Measurements from ENCODE around the gene ATP8A2.

The ATP8A2 gene

GRCh38 chr13:25409938-25410337 is 38.2 kb downstream of the ATP8A2 start:
- CTCF ChIA-PET, result no interaction called here
- no peaks in the 10 kb centered on the region for H3K36me3 Mint-ChIP-seq
- peaks cover under 1% of the 10 kb centered on the region for H3K27me3 Mint-ChIP-seq
- no peaks in the 10 kb centered on the region for H3K4me1 Mint-ChIP-seq
- no peak overlapping the region for H3K4me3 Mint-ChIP-seq
- no peak overlapping the region for H3K27ac Mint-ChIP-seq
- DNase-seq, result no peak
- no peaks in the 10 kb centered on the region for H3K9me3 Mint-ChIP-seq

GRCh38 chr13:25415241-25415640 is 43.5 kb downstream of the ATP8A2 start:
- no peaks in the 10 kb centered on the region for H3K4me1 Mint-ChIP-seq
- CTCF ChIA-PET, result no interaction called here
- peaks cover 21% of the 10 kb centered on the region for H3K27me3 Mint-ChIP-seq
- H3K4me3 Mint-ChIP-seq, result no peak overlapping the region
- no peaks in the 10 kb centered on the region for H3K36me3 Mint-ChIP-seq
- H3K27ac Mint-ChIP-seq, result no peak overlapping the region
- no peaks in the 10 kb centered on the region for H3K9me3 Mint-ChIP-seq
- DNase-seq, result no peak

- H3K27ac Mint-ChIP-seq, result no peak overlapping the region
- CTCF ChIA-PET, result no interaction called here
- no peaks in the 10 kb centered on the region for H3K9me3 Mint-ChIP-seq
- H3K36me3 Mint-ChIP-seq, result no peaks in the 10 kb centered on the region
- no peak overlapping the region for H3K4me3 Mint-ChIP-seq
- no peaks in the 10 kb centered on the region for H3K4me1 Mint-ChIP-seq
- DNase-seq, result no peak
- peaks cover 24% of the 10 kb centered on the region for H3K27me3 Mint-ChIP-seq
Observed at GRCh38 chr13:25417535-25417934, 45.8 kb downstream of the ATP8A2 start.

GRCh38 chr13:25420161-25420560 is 48.4 kb downstream of the ATP8A2 start:
- CTCF ChIA-PET, result interaction anchor here (0.9 kb wide), 1 partner anchor 17 kb away, joined by 3 read pairs; no protein-coding TSS in a partner anchor
- Mint-ChIP-seq H3K4me1 (no peaks in the 10 kb centered on the region), H3K4me3 (no peak overlapping the region), H3K27ac (no peak overlapping the region), H3K27me3 (peaks cover 23% of the 10 kb centered on the region), H3K9me3 (no peaks in the 10 kb centered on the region), H3K36me3 (no peaks in the 10 kb centered on the region)
- no peak for DNase-seq

- H3K27me3 Mint-ChIP-seq, result peaks cover 18% of the 10 kb centered on the region
- H3K9me3 Mint-ChIP-seq, result no peaks in the 10 kb centered on the region
- H3K36me3 Mint-ChIP-seq, result no peaks in the 10 kb centered on the region
- no peak for DNase-seq
- H3K4me1 Mint-ChIP-seq, result no peaks in the 10 kb centered on the region
- no peak overlapping the region for H3K27ac Mint-ChIP-seq
- CTCF ChIA-PET, result no interaction called here
- no peak overlapping the region for H3K4me3 Mint-ChIP-seq
Observed at GRCh38 chr13:25421612-25422011, 49.8 kb downstream of the ATP8A2 start.

- H3K36me3 Mint-ChIP-seq, result no peaks in the 10 kb centered on the region
- peaks cover 12% of the 10 kb centered on the region for H3K27me3 Mint-ChIP-seq
- no peak overlapping the region for H3K27ac Mint-ChIP-seq
- no peak for DNase-seq
- H3K9me3 Mint-ChIP-seq, result no peaks in the 10 kb centered on the region
- no peak overlapping the region for H3K4me3 Mint-ChIP-seq
- CTCF ChIA-PET, result no interaction called here
- H3K4me1 Mint-ChIP-seq, result no peaks in the 10 kb centered on the region
Observed at GRCh38 chr13:25422153-25422552, 50.4 kb downstream of the ATP8A2 start.

GRCh38 chr13:25423831-25424230 is 52.1 kb downstream of the ATP8A2 start:
- Mint-ChIP-seq H3K9me3 (no peaks in the 10 kb centered on the region), H3K27me3 (peaks cover 5% of the 10 kb centered on the region), H3K4me3 (no peak overlapping the region), H3K27ac (no peak overlapping the region), H3K36me3 (no peaks in the 10 kb centered on the region), H3K4me1 (no peaks in the 10 kb centered on the region)
- CTCF ChIA-PET, result no interaction called here
- DNase-seq, result no peak

GRCh38 chr13:25429466-25429865 is 57.7 kb downstream of the ATP8A2 start:
- no peak for DNase-seq
- H3K27me3 Mint-ChIP-seq, result peaks cover 3% of the 10 kb centered on the region
- H3K4me1 Mint-ChIP-seq, result no peaks in the 10 kb centered on the region
- CTCF ChIA-PET, result no interaction called here
- no peak overlapping the region for H3K27ac Mint-ChIP-seq
- no peaks in the 10 kb centered on the region for H3K36me3 Mint-ChIP-seq
- H3K4me3 Mint-ChIP-seq, result no peak overlapping the region
- H3K9me3 Mint-ChIP-seq, result no peaks in the 10 kb centered on the region

GRCh38 chr13:25432691-25433090 is 60.9 kb downstream of the ATP8A2 start:
- Mint-ChIP-seq H3K4me1 (no peaks in the 10 kb centered on the region), H3K4me3 (no peak overlapping the region), H3K27me3 (peaks cover 8% of the 10 kb centered on the region), H3K36me3 (no peaks in the 10 kb centered on the region), H3K27ac (no peak overlapping the region), H3K9me3 (no peaks in the 10 kb centered on the region)
- CTCF ChIA-PET, result no interaction called here
- no peak for DNase-seq

- no peak overlapping the region for H3K27ac Mint-ChIP-seq
- CTCF ChIA-PET, result no interaction called here
- no peak for DNase-seq
Observed at GRCh38 chr13:25440061-25440460, 68.3 kb downstream of the ATP8A2 start.

GRCh38 chr13:25446261-25446660 is 74.5 kb downstream of the ATP8A2 start:
- Mint-ChIP-seq H3K36me3 (no peaks in the 10 kb centered on the region), H3K27ac (no peak overlapping the region), H3K9me3 (no peaks in the 10 kb centered on the region), H3K4me1 (no peaks in the 10 kb centered on the region), H3K27me3 (peaks cover 7% of the 10 kb centered on the region), H3K4me3 (no peak overlapping the region)
- no peak for DNase-seq
- CTCF ChIA-PET, result interaction anchor here (0.7 kb wide), 1 partner anchor 26 kb away, joined by 3 read pairs; no protein-coding TSS in a partner anchor

More at GRCh38 chr13:25440061-25440460, 68.3 kb downstream of the ATP8A2 start:
- Mint-ChIP-seq H3K36me3 (no peaks in the 10 kb centered on the region), H3K4me3 (no peak overlapping the region), H3K9me3 (no peaks in the 10 kb centered on the region), H3K27me3 (peaks cover 13% of the 10 kb centered on the region), H3K4me1 (no peaks in the 10 kb centered on the region)

- no peak for DNase-seq
- H3K36me3 Mint-ChIP-seq, result no peaks in the 10 kb centered on the region
- no peaks in the 10 kb centered on the region for H3K4me1 Mint-ChIP-seq
- CTCF ChIA-PET, result no interaction called here
- H3K9me3 Mint-ChIP-seq, result no peaks in the 10 kb centered on the region
- peaks cover 7% of the 10 kb centered on the region for H3K27me3 Mint-ChIP-seq
- H3K27ac Mint-ChIP-seq, result no peak overlapping the region
- no peak overlapping the region for H3K4me3 Mint-ChIP-seq
Observed at GRCh38 chr13:25447396-25447795, 75.6 kb downstream of the ATP8A2 start.

- no peak overlapping the region for H3K4me3 Mint-ChIP-seq
- DNase-seq, result no peak
- no peaks in the 10 kb centered on the region for H3K9me3 Mint-ChIP-seq
- no peaks in the 10 kb centered on the region for H3K4me1 Mint-ChIP-seq
- H3K36me3 Mint-ChIP-seq, result no peaks in the 10 kb centered on the region
- CTCF ChIA-PET, result no interaction called here
- H3K27me3 Mint-ChIP-seq, result peaks cover 5% of the 10 kb centered on the region
- no peak overlapping the region for H3K27ac Mint-ChIP-seq
Observed at GRCh38 chr13:25453850-25454365, 82.1 kb downstream of the ATP8A2 start.

GRCh38 chr13:25455146-25455545 is 83.4 kb downstream of the ATP8A2 start:
- Mint-ChIP-seq H3K4me1 (no peaks in the 10 kb centered on the region), H3K4me3 (no peak overlapping the region), H3K27me3 (peaks cover 5% of the 10 kb centered on the region), H3K36me3 (no peaks in the 10 kb centered on the region), H3K27ac (no peak overlapping the region), H3K9me3 (no peaks in the 10 kb centered on the region)
- CTCF ChIA-PET, result no interaction called here
- DNase-seq, result no peak

GRCh38 chr13:25457566-25457965 is 85.8 kb downstream of the ATP8A2 start:
- Mint-ChIP-seq H3K9me3 (no peaks in the 10 kb centered on the region), H3K4me1 (no peaks in the 10 kb centered on the region), H3K27ac (no peak overlapping the region), H3K27me3 (peaks cover 5% of the 10 kb centered on the region), H3K36me3 (no peaks in the 10 kb centered on the region), H3K4me3 (no peak overlapping the region)
- CTCF ChIA-PET, result no interaction called here
- DNase-seq, result no peak

All from activated naive CD4-positive, alpha-beta T cell treated with anti-CD3 and anti-CD28 coated beads, Interleukin-2, amount 10 ng/mL, durations not matched to agents 7 days and 5 days (primary cell).